TTC549 (cell line): ENCODE results near the gene NUP62.
"Not testable (repeated sequence)": the region's sequence is repeated elsewhere in the genome, so short reads cannot be mapped to it uniquely, and the experiment has no call there.

Experiments used
- FAIRE-seq: peaks from 2 replicates; lab custom pipeline; 2012; peaks lifted over from hg19 to GRCh38; lab: Jason Lieb, UNC

Gene NUP62

GRCh38 chr19:49924881-49925210, 4.5 kb downstream of the NUP62 start:
- FAIRE-seq: not testable (repeated sequence)

GRCh38 chr19:49924004-49924880, 5.1 kb downstream of the NUP62 start:
- FAIRE-seq: no peak

DNA sequence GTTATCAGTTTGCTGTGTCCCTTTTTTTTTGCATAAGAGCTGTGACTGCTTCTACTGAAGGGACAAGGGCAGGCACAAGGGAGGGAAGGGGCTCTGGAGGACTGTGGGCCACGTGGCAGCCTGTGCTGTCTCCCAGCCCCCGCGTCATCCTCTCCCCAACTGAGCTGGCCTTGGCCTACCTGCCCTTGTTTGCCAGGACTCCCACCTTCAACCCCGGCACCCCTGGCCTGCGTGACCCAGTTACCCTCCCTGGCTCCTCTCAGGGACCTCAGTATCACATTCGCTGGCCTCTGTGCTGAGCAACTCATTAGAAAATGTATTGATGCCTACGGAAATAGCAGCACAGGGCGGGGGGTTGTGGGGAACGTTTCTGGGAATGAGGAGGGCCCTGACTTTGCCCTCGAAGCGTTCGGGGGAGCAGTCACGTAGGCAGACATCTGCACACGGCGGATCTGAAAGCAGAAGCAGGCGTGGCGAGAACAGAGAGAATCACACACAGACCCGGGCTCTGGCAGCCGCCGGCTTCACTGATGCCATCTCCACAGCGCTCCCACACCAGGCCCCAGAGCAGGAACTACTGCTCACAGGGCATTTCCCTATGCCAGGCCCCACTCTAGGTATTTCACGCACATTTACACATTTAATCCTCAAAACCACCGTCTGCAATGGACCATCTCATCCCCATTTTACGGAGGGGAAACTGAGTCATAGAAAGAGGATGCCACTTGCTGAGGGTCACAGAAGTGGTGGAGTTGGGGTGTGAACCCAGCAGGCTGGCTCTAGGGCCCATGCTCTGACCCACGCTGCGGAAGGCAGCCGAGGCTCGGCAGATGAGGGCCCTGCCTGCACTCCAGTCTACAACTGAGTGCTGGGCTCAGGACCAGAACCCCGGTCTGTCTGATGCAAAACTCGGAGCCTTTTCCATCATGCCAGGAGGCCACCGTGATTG, 6.0 kb downstream of the NUP62 start:
- no peak for FAIRE-seq

GRCh38 chr19:49921871-49922795, 7.2 kb downstream of the NUP62 start:
- FAIRE-seq: no peak

GRCh38 chr19:49920624-49921363, 8.5 kb downstream of the NUP62 start:
- FAIRE-seq: no peak

GRCh38 chr19:49918089-49918488, 11.2 kb downstream of the NUP62 start:
- no peak for FAIRE-seq

GRCh38 chr19:49916839-49917733, 12.2 kb downstream of the NUP62 start:
- FAIRE-seq: no peak

- FAIRE-seq: no peak
Observed at GRCh38 chr19:49915271-49915670, 14.0 kb downstream of the NUP62 start.

GRCh38 chr19:49913720-49914119, 15.6 kb downstream of the NUP62 start:
- no peak for FAIRE-seq

DNA sequence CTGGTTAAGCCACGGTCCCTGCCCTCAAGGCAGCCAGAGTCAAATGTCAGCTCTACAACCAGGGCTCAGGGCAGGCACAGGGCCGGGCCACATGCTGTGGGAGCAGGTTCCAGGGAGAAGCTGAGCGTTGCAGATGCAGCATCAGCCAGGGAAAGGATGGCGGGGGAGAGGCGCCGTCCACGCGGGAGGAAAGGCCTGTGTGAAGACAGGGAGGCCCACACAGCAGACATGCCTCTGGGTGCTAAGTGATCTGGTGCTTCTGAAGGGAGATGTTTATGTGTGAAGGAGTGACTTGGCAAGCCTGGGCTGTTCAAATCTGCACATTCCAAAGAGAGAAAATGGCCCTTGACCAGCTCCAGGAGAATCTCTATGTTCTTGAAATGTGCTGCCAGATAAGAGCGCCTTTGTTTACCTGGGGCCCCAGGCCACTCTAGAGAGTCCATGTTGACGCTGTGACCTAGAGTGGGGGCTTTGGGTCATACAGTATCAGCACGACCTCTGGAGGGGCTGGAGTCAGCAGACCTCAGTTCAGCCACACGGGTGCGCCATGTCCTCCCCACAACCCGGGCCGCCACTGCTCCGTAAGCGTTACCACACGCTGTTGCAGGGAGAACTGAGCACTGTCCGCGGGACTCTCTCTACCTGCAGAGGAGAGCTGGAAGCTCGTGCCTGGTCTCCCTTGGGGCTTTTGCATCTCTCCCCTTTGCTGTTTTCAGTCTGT, 16.2 kb downstream of the NUP62 start:
- no peak for FAIRE-seq

DNA sequence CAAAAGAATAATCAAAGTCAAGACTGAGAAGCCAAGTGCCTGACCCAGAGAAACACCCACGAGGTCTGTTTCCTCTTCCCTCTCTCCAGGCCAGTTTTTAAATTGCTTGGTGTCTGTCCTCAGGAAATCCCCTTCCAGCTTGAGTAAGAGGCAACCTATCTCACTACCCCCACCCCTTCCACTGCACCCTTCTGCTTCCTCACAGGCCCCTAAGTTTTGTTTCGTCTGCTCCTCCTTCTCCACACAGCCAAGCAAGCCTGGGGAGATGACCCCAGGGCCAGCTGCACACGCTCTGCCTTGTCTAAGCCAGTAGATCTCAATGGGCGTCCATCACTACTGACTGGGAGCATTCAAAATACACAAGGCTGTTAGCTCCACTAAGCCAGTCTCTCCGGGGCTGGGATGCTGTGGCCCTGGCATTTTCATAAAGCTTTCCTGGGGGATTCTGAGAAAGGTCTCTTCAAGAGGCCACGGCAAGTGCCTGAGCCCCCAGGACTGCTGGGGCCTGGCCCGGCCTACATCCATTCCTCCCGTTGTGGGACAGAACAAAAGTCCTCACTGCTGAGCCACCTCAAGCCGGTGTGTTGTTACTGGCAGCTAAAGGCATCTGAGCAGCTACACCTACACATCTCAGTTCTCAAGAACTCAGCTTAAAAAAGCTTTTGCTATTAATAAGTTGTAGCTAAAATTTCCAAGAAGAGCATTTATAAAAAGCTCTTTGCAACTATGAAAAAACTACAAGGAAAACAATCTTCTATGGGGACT, 17.7 kb downstream of the NUP62 start:
- no peak for FAIRE-seq

DNA sequence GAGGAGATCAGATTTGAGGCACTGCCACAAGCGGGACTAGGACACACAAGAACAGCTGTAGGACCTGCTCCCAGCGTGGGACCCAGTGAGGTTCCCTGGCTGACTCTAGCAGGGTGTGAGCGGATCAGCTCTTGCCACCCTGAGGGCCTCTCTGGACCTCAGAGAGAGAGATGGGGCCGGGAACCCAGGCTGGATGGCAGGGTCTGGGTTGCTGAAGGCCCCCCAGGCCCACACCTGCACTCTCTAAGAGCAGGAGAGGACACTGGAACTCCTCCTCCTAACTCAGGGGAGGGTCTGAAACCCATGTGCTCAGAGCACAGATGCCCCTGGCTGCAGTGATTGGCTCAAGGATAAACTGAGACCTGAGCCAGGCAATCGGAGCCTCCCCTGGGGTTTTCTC, 19.1 kb downstream of the NUP62 start:
- FAIRE-seq: no peak

GRCh38 chr19:49908480-49909420, 20.6 kb downstream of the NUP62 start:
- no peak for FAIRE-seq

- FAIRE-seq: no peak
Observed at GRCh38 chr19:49907745-49908446, 21.4 kb downstream of the NUP62 start.

GRCh38 chr19:49906879-49907564, 22.3 kb downstream of the NUP62 start:
- no peak for FAIRE-seq

- FAIRE-seq: no peak
Observed at GRCh38 chr19:49904136-49904535, 25.2 kb downstream of the NUP62 start.
